Islet of Langerhans (tissue), 1 donor: ENCODE measurements around the gene RGS18.
"Not testable (repeated sequence)": the region's sequence is repeated elsewhere in the genome, so short reads cannot be mapped to it uniquely, and the experiment has no call there.

Experiments
- FAIRE-seq: peaks from one replicate; lab custom pipeline; 2011; peaks lifted over from hg19 to GRCh38; lab: Jason Lieb, UNC

The RGS18 gene, protein sequence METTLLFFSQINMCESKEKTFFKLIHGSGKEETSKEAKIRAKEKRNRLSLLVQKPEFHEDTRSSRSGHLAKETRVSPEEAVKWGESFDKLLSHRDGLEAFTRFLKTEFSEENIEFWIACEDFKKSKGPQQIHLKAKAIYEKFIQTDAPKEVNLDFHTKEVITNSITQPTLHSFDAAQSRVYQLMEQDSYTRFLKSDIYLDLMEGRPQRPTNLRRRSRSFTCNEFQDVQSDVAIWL

DNA sequence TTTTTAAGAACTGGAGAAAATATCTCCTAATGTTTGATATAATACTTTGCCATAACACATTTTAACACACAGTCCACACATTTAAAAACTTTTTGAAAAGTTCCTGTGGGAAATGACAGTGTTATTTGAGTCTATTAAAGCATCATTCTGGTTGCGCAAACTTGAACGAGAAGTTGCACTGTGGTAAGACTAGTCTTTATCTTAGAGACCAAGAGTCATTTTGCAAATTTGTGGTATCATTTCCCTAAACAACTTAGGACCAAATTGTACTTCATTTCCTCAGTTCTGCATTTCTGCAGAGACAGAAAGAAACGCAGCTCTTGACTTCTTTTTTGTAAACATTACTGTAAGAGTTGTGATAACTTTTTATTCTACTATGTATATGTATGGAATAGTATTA is at the start of gene RGS18:
Gene RGS18, plus strand, starts transcription at position 282 of the 400 bp plus-strand sequence. CDS start 176 bp downstream, outside the sequence.
- no peak for FAIRE-seq

DNA sequence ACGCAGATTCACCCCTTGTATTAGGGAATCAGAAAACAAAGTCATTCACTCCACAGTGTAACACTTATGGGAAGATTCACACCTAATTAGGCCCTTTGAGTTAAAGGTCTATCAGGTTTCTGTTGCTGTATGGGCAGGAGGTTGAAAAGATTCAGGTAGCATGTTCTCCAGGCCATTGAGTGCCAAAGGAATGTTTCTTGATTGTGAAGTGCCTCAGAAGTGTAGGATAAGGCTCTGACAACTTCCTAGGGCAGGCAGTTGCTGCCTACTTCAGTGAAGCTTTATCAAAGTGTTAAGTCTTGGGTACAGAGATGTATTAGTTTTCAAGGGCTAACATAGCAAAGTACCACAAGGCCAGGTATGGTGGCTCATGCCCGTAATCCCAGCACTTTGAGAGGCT is 48.7 kb upstream of the RGS18 start:
- no peak for FAIRE-seq

DNA sequence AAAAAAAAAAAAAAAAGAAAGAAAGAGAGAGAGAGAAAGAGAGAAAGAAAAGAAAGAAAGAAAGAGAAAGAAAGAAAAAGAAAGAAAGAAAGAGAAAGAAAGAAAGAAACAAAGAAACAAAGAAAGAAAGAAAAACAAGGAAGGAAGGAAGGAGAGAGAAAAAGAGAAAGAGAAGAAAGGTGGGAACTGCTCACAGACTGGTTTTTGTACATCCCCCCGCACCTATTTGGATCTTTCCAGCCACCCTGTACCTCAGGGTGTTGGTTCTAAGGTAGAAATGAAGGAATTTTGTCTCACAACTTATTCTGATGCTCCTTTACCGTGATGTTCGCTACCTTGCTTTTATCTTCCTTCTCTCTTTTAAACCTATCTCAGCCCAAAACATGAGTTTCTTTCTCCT is 43.3 kb upstream of the RGS18 start:
- FAIRE-seq = no peak

DNA sequence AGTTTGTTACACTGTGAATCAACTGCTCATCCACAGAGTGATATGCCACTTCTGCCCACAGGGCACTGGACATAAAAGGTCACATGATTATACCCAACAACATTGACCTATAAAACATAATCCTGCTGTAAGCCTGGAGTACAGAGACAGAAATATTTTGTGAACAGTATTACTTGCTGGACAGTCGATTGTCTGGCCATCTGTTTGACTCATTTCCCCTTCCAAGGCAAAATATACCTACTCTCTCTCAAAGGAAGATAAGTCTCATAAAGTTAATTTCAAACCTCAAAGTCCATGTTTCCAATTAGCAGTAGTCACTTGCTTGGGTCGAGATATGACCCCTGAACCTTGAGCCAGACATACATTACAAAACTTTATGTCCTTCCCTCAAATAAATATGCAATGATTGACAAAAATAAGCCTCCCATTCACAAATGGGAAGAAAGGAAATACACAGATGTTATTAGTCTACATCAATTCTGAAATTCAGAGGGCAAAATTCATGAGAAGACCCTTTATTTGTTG is 39.3 kb upstream of the RGS18 start:
- no peak for FAIRE-seq

DNA sequence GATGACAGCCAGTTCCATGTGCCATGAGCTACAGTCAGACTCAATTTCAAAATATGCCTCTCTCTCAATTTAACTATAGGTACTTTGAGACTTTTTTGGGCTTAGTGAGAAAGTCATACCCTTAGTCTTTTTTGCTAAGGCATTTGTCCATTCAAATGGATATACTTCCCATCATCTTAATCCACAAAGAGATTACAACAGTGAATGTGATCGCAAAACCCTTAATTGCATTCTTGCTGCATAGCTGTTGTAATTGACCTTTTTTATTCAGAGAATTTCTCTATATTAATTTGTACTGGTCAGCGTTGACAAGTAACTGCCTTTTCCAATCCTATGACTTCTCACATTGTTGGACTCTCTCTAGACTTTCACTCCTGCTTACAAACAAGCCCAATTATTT is 38.6 kb upstream of the RGS18 start:
- no peak for FAIRE-seq

DNA sequence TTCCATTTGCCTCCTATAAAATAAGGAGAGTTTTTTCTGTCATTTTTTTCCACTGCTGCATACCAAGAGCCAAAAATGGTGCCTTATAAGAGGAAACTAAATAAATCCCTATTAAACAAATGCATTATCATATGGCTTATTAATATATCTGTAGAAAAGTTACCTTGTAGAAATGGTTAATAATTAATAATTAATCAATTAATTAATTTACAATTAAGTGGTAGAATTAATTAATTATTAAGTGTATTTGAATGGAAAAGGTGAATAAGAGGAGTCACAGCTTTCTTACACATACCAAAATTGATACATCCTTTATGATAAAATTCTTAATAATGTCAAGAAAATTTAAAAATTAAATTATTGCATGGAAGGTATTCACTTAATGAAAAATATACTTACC is 35.6 kb upstream of the RGS18 start:
- FAIRE-seq = no peak

DNA sequence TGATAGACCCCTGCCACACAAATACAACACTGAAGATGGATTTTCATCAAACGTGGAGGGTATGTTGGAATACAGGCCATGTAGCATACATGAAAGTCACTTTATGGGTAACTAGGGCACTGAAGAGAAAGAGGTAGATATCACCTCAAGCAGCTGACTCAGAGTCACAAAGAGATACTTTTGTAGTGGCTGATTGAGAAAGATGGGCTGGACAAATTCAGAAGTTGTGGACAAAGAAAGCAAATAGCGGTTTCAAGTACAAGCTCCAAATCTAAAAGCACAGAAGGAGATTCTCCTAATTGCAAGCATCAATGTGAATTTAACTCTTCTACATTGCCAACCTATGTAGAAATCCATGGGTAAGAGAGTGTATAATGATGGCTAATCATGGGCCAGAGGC is 35.0 kb upstream of the RGS18 start:
- no peak for FAIRE-seq

DNA sequence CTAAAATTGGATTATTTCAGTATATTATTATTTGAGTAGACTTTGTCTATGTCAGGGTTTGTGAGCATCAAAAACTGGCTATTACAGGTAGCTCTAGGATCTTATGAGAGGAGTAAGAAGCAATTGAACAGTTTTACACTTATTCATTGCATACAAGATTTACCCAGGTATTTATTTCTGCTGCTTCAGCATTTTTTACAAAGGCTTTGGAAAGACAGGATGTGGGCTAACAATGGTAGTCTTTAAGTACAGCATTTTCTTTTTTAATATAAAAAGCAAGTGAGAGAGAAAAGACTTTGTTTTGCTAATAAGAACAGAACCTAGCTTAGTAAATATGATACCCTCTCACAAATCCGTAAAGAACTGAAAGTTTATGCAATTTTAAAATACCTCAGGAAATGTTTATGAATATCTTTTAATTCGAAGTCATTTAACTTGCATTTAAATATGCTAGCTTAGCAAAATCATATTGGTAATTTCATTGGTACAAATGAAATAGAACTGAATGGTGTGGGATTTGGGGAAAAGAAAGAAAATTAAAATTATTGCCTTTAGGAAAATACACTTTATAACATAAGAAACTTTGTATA is 32.1 kb upstream of the RGS18 start:
- FAIRE-seq = no peak

DNA sequence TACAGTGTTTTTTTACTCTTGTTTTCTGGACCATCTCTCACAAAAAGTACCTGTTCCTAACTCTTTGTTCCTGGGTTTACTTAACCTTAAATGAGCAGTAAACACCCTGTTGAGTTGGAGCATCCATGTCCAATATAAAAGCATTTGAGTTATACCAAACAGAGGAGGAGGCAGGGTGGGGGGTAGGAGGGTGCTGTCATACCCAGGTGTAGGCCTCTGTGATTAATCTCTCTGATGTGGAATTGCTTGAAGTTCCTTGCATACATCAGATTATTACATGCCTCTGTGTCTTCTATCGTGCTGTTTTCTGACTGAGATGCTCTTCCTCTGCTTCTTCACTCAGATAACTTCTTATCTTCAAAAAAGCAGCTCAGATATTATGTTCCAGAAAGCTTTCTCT is 28.1 kb upstream of the RGS18 start:
- FAIRE-seq = no peak

DNA sequence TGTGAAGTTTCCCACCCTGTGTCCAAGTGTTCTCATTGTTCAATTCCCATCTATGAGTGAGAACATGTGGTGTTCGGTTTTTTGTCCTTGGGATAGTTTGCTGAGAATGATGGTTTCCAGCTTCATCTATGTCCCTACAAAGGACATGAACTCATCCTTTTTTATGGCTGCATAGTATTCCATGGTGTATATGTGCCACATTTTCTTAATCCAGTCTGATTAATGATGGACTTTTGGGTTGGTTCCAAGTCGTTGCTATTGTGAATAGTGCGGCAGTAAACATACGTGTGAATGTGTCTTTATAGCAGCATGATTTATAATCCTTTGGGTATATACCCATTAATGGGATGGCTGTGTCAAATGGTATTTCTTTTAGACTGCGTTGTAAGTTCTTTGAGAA is 27.4 kb upstream of the RGS18 start:
- not testable (repeated sequence) for FAIRE-seq

DNA sequence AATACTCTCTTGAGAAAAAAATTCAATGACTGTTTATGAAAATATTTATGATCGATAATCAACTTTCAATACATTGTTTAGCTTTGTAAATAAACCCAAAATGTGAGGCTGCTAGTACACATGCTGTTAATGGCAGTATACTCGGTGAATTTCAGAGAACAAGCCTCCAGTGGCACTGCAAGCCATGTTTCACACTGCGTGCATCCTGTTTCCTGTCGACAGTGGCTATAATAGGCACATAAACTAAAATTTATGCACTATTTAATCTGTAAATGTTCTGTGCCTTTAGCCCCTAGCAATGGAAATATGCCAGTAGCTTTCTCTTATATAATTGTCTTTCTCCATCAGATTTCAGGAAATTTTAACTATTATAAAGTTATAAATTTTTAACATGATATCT is 26.3 kb upstream of the RGS18 start:
- FAIRE-seq = no peak

DNA sequence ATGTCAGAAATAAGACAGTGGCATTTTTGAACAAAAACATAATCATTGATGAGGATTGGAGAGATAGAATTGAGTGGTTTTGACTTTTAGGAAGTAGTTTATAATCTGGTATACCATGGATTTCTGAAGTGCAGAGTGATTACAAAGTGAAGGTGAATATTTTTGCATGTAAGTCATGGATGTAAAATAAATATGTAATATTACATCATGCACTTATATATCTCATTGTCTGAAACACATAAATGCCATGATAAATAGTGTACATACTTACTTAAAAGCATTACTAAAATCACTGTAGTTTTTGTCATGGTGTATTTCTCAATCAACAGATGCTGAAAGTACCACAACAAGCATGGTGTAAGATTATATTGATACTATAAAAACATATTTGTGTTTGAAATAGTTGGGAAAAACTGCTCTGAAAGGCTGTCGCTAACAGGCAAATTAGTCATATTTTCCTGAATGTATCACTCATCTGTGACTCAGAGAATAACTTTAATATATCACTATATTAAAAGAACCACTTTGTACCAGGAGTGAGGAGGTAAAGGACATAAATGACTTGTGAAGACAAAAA is 24.8 kb upstream of the RGS18 start:
- FAIRE-seq = no peak

DNA sequence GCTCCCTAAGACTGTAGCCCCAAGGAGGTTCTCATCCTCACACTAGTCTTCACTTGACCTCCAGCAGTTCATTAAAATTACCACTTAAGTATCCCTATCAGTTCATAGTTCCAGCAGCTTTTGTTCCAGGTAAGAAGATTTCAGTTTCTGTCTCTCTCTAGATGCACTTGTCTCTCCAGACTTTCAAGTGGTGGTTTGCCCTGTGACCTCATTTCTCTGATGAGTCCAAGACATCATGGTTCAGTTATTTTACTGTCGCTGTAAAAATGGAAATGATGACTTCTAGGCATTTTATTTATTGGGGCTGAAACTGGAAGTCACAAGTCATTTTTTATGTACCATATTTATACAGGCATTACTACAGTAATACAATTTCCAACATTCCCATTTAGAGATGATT is 17.9 kb upstream of the RGS18 start:
- no peak for FAIRE-seq

DNA sequence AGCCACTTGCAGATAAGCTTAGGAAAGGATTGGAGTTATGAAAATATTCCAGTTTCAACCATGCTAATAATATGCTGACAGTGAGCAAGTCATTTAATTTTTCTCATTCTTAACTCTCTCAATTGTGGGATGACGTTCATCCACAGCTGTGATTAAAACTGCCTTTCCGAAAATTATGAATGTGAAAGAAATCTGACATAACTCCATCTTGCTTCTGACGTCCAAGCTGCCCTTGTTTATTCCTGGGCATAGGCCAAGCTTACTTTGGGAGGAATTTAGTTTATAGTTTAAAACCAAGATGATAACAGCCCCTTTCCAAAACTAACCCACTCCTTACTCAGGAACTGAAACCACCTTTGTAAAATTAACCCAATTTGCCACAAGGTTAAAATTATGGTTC is 11.0 kb upstream of the RGS18 start:
- no peak for FAIRE-seq

DNA sequence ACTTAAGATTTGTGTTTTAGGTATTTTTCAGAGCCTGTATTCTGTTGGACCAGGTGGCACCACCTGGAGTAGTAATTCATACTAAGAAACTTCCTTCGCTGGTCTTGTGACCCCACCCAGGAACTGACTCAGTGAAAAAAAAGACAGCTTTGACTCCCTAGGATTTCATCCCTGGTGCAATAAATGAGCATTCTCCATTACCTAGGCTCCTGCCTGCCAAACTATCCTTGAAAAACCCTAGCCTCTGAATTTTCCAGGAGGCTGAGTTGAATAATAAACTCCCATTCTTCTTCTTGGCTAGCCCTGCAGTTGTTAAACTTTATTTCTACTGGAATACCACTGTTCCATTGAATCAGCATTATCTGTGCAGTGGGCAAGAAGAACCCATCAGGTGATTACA is 10.6 kb upstream of the RGS18 start:
- no peak for FAIRE-seq

DNA sequence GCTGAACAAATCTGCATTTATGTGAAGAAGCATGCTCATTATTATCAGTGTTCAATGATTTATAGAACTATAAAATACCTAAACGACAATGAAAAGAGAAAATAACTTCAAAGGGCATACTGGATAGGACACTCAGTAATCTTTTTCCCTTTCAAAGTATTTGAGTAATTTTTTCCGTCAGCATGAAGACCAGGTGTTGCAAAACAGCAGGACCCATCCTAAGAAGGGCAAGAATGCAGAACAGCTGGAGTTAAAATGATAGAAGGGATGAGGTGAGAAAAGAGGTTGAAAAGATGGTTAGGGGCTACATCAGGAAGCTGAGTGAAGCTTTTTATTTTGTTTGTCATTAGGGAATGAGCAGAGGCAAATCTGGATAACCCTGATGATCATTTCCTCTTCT is 7.1 kb upstream of the RGS18 start:
- FAIRE-seq = no peak

DNA sequence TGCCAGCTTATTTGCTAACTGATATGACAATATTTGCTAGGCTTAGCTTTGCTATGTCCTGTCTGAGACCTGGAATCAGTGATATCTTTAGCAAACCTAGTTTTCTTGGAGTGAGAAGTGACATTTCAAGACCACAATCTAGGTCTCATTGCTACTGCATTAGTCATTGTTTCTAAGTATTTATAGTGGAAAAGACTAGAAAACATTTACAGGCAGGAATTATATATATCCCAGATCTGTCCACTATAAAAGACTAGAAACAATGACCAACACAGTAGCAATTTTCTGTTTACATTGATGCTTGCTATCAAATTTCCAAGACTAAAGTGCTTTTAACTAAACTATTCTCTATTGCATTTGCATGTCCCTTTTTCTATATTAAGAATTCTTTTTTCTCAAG is 5.0 kb upstream of the RGS18 start:
- FAIRE-seq = no peak

DNA sequence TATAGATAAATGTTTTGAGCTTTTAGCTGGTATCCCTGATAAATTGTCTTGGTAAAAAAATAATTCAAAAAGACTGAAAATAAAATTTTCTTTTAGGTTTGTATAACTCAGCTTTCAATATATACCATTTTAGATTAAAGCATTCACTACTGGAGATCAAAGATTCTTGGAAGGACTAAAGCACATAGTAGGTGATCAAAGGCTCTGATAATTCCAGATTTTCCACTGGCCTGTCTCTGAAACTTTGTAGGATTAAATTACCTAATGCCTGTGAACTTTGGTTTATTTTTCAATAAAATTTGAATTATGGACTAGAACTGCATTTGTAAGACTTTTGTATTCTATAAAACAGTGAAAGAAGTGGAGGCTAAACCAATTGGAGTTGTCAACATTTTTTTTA is 1.2 kb upstream of the RGS18 start:
- no peak for FAIRE-seq

DNA sequence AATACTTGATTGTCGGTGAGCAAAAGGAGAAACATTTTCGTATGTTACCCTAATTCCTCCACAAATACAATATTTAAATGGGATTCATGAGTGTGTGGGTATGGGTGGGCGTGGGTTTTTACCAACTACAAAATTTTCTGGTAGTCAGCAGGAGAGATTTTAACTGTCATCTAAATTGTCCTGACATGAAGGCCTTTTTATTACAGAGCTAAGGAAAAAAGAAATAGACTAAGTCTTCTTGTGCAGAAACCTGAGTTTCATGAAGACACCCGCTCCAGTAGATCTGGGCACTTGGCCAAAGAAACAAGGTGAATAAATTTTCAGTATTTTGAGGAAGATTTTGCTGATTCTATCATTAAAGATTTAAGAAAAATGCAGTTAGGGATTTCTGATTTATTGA is 752 bp downstream of the RGS18 start:
- no peak for FAIRE-seq

DNA sequence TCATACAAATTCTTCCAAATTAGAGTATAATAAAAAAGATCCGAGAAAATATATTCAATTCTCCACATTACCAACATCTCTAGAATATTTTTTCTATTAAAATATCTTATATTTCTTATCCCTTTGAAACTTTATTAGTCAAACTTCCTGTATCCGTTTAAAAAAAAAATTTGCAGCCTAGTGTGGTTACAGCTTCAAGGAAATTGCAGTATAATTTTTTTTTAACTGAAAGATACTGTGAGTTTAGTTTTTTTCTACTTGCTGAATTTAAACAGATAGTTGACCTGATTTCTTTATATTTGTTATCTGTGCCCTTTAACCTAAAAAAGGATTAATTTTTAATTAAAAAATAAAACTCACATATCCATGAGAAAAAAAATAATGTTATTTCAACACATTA is 1.5 kb downstream of the RGS18 start:
- FAIRE-seq = no peak

DNA sequence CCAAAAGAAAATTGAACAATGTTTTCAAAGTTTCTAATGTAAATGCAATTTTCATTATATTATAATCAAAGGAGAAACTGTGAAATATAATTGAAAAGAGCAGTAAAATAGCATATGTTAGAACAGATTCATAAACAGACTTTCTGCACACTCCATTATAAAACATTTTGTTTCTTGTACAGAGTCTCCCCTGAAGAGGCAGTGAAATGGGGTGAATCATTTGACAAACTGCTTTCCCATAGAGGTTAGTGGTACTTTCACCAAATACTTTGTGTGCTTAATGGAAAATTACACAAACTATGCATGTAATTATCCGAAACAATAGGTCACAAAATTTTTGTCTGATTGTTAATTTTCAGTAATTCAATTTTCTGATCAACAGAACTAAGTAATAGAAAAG is 1.9 kb downstream of the RGS18 start:
- no peak for FAIRE-seq

DNA sequence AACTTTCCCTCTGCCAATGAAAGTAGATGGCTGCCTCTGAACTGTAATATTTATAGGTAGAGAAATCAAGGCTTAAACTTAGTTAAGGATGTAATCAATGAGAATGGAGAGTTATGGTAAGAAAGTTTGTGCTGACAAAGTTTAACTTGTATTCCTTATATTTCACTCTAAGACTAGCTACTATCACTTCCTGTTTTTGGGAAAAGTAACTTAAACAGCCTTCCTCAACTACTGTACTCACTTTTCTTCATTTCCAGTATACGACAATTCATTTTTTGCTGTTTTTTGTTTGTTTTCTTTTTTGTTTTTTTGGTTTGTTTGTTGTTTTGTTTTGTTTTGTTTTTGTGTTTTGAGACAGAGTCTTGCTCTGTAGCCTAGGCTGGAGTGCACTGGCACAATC is 3.7 kb downstream of the RGS18 start:
- FAIRE-seq = no peak

DNA sequence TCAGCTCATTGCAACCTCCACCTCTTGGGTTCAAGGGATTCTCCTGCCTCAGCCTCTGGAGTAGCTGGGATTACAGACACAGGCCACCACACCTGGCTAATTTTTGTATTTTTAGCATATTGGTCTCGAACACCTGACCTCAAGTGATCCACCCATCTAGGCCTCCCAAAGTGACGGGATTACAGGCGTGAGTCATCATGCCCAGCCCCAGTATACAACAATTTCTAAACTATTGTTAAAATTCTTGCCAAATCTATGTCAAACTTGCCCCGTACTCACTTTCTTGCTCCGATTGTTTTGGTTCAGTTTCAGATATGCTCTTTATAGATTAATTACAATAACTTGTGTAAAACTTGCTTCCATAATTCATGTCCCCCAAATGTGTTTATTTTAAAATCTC is 4.1 kb downstream of the RGS18 start:
- FAIRE-seq = no peak

DNA sequence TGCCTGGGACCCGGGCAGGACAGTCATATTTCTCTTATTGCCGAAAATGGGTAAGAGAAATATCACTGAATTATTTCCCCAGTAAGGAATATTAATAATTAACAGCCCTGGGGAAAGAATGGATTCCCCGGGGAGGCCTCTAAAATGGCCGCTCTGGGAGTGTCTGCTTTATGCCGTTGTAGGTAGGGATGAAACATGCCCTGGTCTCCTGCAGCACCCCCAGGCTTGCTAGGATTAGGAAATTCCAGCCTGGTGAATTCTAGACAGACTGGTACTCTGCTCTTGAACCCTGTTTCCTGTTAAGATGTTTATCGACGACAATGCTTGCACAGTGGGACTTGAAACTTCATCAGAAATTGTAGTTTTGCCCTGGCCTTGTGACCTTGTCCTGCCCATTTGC is 6.7 kb downstream of the RGS18 start:
- not testable (repeated sequence) for FAIRE-seq
